CD4-positive, alpha-beta T cell treated with Interleukin-2 at 100 ng/mL for 4 hours (primary cell): ENCODE results near the gene WASHC2A.
A peak's percentile ranks its signal among the peaks of the same experiment; 100 is the strongest.
"Not testable (repeated sequence)": the region's sequence is repeated elsewhere in the genome, so short reads cannot be mapped to it uniquely, and the experiment has no call there.

Experiments
- DNase-seq: peaks from one replicate; pipeline ENCODE4 v3.0.0-alpha.2; 2020; ENCODE audit warnings: low spot score

The WASHC2A gene

GRCh38 chr10:50061548-50061947, 6.2 kb upstream of the WASHC2A start:
- not testable (repeated sequence) for DNase-seq

- DNase-seq: no peak
Observed at GRCh38 chr10:50063100-50063499, 4.7 kb upstream of the WASHC2A start.

DNA sequence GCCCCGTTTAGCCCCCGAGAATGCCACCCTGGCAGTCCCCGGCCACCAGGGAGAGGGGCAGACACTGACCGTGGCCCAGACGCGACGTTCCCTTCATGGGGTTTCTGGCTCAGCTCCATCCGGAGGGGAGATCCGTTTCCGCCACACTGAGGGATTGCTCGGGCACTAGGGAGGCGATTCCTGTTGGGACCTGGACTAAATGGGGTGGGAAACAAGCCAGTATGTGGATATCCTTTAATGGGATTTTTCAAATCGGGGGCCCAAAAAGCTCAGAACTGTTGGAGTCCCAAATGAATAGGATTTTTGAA, 552 bp downstream of the WASHC2A start:
- not testable (repeated sequence) for DNase-seq

DNA sequence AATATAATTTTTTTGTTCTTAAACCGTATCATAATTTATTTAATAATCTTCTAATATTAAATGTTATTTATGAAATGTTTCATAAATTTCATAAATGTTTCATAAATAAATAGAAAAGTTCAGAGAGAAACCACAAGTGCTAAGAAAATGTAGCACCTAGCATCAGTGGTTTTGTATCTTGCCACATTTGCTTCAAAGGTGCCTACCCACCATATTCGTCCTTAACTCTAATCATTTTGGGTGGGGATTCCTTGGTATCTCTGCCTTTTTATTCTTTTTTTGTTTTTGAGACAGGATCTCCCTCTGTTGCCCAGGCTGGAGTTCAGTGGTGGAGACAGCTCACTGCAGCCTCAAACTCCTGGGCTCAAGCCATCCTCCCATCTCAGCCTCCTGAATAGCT, 7.4 kb downstream of the WASHC2A start:
- not testable (repeated sequence) for DNase-seq

- peak; percentile 13 for DNase-seq
Observed at GRCh38 chr10:50075544-50075943, 7.8 kb downstream of the WASHC2A start.

GRCh38 chr10:50091304-50091703, 23.6 kb downstream of the WASHC2A start:
- DNase-seq: not testable (repeated sequence)

DNA sequence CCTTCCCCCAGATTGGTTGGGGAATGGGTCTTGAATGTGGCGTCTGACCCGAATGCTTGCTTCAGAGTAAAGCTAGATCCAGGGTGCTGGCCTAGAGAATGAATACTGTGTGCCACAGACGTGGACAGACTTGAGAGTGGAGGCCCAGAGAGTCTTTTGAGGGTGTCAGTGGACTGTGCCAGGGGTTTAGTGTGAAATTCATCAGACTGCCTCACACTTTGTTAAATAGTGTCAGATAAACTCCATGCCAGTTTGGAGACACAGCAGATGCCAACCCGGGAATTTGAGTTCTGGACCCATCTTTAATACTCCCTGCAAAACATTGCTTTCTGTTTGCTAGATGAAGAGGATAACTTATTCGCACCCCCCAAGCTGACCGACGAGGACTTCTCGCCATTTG, 25.2 kb downstream of the WASHC2A start:
- not testable (repeated sequence) for DNase-seq

DNA sequence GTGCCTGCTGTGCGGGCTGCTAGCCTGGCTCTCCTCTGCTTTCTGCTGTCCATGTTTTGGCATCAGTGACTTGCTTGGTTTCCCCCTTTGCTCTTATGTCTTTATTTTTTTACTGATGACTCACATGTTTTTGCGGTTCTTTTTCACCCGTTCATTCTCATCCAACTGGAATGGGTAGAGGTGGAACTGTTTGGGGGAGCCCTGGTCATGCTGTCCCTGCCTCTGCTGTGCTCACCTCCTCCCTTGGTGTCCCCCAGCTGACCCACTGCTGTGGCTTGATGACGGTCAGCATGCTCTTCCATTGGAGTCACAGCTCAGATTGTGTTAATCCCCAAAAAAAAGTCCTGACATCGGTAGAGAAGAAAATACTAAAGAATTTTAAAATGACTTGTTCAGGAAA, 26.9 kb downstream of the WASHC2A start:
- not testable (repeated sequence) for DNase-seq

GRCh38 chr10:50095402-50095801, 27.6 kb downstream of the WASHC2A start:
- not testable (repeated sequence) for DNase-seq

- DNase-seq: not testable (repeated sequence)
Observed at GRCh38 chr10:50096722-50097121, 29.0 kb downstream of the WASHC2A start.

GRCh38 chr10:50098645-50099044, 30.9 kb downstream of the WASHC2A start:
- not testable (repeated sequence) for DNase-seq

- not testable (repeated sequence) for DNase-seq
Observed at GRCh38 chr10:50101139-50101582, 33.4 kb downstream of the WASHC2A start.

DNA sequence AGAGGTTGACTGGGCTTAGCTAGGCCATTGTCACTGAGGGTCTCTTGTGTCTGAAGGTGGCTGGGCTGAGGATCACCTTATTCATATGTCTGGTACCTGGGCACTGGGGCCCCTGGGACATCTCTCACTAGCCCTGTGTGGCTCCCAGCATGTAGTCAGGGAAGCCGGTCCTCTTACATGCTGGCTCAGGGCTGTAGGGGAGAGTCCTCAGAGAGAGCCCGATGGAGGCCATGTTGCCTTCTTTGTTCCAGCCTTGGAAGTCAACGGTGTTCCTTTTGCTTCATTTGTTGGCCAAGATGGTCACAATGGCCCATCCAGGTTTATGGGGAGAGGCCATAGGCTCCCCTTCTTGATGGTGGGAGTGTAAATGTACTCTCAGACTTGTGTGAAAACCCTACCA, 34.0 kb downstream of the WASHC2A start:
- DNase-seq: not testable (repeated sequence)

DNA sequence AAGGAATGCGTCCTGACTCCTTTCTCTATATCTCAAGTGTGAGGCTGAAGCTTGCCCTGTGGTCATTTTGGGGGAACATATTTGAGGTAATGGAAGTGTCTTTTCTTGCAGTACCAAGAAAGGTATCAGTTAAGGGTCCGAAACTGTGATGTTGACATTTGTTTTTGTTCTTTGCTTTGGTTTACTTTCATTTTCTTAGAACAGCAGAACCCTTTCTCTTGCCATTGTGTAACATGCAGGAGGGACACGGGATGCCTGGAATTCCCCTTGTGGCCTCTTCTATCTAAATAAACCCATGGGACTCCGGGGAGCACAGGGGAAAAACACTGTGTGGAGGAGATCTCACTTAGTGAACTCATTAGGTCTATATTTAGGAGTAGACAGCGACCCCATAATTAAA, 34.5 kb downstream of the WASHC2A start:
- not testable (repeated sequence) for DNase-seq

GRCh38 chr10:50108999-50109698, 41.4 kb downstream of the WASHC2A start:
- not testable (repeated sequence) for DNase-seq

DNA sequence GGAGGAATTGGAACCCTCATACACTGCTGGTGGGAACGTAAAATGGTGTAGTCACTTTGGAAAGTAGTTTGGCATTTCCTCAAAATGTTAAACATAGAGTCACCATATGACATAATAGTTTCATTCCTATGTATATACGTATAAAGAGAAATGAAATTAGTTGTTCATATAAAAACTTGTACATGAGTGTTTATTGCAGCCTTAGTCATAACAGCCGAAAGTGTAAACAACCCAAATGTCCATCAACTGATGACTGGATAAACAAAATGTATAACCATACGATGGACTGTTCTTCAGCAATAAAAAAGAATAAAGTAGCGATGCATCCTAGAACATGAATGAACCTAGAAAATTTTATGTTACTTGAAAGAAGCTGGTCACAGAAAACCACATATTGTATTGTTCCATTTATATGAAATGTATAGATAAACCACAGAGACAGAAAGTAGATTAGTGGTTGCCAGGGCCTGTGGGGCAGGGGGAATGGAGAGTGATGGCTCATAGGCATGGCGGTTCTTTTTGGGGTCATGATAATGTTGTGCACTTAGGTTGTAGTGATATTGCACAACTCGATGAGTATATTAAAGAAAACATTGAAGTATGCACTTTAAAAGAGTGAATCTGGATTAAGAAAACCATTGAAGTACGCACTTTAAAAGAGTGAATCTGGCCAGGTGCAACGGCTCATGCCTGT, 44.8 kb downstream of the WASHC2A start:
- DNase-seq: not testable (repeated sequence)

DNA sequence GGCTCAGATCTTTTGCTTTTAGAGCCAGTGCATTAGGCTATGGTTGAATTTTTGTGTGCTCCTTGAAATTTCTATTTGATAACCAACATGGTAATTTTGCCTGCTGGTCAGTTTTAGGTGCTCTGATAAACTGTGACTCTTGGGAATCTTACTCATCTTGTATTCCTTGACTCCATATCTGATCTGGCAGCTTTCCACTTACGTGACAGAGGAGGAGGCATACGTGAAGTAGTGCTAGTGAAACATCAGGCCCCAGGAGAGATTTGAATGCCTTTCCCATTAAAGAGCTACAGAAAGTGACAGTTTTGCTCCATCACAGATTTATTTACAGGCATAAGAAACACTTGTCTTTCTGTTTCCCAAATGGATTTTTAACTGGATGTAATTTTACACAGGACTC, 59.0 kb downstream of the WASHC2A start:
- DNase-seq: not testable (repeated sequence)

DNA sequence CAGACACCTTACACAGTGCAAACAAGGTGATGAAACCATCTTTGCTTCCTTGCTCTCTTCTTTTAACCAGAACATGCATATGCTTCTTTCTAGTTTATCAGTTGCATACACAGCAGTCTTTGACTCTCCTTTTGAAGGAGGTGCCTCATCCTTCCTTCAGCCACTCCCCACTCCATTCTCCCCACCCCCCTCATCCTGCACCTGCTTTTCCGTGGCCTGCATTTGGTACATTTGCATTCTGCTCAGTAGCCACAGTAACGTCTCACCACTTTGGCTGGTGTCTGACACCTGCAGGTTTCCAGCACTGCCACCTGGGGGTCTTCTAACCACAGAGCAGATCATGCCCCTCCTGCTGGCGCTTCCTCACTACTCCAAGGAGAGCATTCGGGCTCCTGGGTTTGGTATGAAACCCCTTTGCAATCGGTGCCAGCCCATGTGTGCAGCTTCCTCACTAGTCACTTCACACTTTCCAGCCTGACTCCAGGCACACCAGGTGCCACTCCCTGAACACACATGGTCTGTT, 60.1 kb downstream of the WASHC2A start:
- not testable (repeated sequence) for DNase-seq

- DNase-seq: not testable (repeated sequence)
Observed at GRCh38 chr10:50131245-50131965, 63.7 kb downstream of the WASHC2A start.

DNA sequence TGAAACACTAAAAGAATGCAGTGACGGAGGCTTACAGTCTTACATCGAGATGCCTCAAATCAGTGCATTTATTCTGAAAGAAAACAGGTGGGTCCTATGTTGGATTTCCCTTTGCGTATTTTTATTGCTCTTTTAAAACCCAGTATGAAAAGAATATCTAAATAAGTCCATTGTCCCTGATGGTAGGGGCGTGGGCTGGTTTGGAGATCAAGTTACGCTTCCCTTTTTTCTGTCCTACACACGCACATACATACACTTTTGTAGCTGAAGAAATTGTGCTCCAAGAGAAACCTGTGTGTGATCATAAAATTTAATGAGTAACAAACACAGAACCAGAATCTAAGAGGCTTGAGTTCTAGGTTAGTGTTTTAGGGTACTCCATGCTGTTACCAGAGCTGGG, 64.6 kb downstream of the WASHC2A start:
- DNase-seq: not testable (repeated sequence)

DNA sequence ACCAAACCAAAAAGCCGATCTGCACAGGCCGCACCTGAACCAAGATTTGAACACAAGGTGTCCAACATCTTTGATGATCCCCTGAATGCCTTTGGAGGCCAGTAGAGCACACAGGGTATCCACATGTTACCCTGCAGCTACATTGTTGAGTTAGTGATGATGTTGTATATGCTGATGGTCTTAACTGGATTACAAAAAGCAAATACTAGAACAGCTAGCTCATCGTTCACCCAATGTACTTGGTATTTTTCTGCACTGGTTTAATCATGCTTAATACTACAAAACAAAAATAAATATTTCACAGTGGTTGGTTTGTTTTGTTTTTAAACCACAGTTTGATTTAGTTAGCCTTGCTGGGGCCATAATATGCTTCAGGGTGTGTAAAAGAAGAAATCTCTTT, 65.1 kb downstream of the WASHC2A start:
- DNase-seq: not testable (repeated sequence)

DNA sequence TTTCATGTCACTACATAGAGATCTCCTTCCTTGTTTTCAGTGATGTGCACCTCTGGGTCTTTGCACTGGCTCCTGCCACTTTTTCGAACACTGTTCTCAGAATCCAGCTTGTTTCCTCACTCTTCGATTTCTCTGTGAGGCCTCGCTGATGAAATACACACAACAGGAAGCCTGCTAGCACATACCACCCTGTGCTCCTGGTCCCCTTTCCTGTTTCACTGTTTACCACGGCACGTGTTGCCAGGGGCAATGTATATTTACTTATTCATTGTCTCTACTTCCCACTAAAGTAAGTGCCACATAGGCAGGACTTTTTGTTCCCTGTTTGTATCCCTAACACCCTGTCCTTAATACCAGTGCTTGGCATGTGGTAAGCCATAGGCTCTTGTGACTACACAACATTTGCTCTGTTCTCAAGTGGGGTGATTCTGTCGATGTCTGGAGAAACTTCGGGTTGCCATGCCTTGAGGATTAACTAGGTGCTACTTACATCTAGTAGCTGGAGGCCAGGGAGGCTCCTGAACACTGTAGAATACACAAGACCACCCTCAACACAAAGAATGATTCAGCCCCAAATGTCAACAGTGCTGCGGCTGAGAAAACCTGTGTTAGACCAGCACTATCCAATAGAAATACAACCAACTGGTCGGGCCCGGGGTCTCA, 75.9 kb downstream of the WASHC2A start:
- DNase-seq: not testable (repeated sequence)
